Medulla oblongata (tissue), 1 donor: ENCODE results near the gene B4GALT6.
A peak's percentile ranks its signal among the peaks of the same experiment; 100 is the strongest.
"Not testable (repeated sequence)": the region's sequence is repeated elsewhere in the genome, so short reads cannot be mapped to it uniquely, and the experiment has no call there.

Source experiments
- DNase-seq: peaks from one replicate; pipeline ENCODE4 v3.0.0-alpha.2; 2015; ENCODE audit errors: extremely low spot score

B4GALT6 gene

GRCh38 chr18:31684279-31685096, at the start of gene B4GALT6:
B4GALT6 (minus strand) TSS chr18:31684581; CDS start chr18:31684426, 155 bp downstream.
- no peak for DNase-seq

GRCh38 chr18:31731628-31732027, 47.2 kb upstream of the B4GALT6 start:
- no peak for DNase-seq

GRCh38 chr18:31729196-31729595, 44.8 kb upstream of the B4GALT6 start:
- DNase-seq = not testable (repeated sequence)

- peak; percentile 29 for DNase-seq
Observed at GRCh38 chr18:31723990-31724711, 39.8 kb upstream of the B4GALT6 start.

- no peak for DNase-seq
Observed at GRCh38 chr18:31723639-31723989, 39.2 kb upstream of the B4GALT6 start.

- peak; percentile 94 for DNase-seq
Observed at GRCh38 chr18:31722369-31722957, 38.1 kb upstream of the B4GALT6 start.

GRCh38 chr18:31721601-31722000, 37.2 kb upstream of the B4GALT6 start:
- no peak for DNase-seq

- no peak for DNase-seq
Observed at GRCh38 chr18:31720867-31721266, 36.5 kb upstream of the B4GALT6 start.

- no peak for DNase-seq
Observed at GRCh38 chr18:31719363-31720006, 35.1 kb upstream of the B4GALT6 start.

- DNase-seq = no peak
Observed at GRCh38 chr18:31718386-31718785, 34.0 kb upstream of the B4GALT6 start.

GRCh38 chr18:31716362-31716761, 32.0 kb upstream of the B4GALT6 start:
- DNase-seq = no peak

GRCh38 chr18:31711365-31712172, 27.2 kb upstream of the B4GALT6 start:
- no peak for DNase-seq

GRCh38 chr18:31710826-31711225, 26.4 kb upstream of the B4GALT6 start:
- DNase-seq = no peak

- no peak for DNase-seq
Observed at GRCh38 chr18:31707815-31708214, 23.4 kb upstream of the B4GALT6 start.

- no peak for DNase-seq
Observed at GRCh38 chr18:31702449-31702848, 18.1 kb upstream of the B4GALT6 start.

GRCh38 chr18:31701744-31702143, 17.4 kb upstream of the B4GALT6 start:
- DNase-seq = no peak

- DNase-seq = no peak
Observed at GRCh38 chr18:31700990-31701389, 16.6 kb upstream of the B4GALT6 start.

GRCh38 chr18:31697351-31698298, 13.2 kb upstream of the B4GALT6 start:
- DNase-seq = no peak

- no peak for DNase-seq
Observed at GRCh38 chr18:31695989-31696388, 11.6 kb upstream of the B4GALT6 start.

GRCh38 chr18:31694297-31694696, 9.9 kb upstream of the B4GALT6 start:
- DNase-seq = no peak
